Right forelimb (tissue), 1 donor: ENCODE results near the gene RAVER2.
A peak's percentile ranks its signal among the peaks of the same experiment; 100 is the strongest.
"Not testable (repeated sequence)": the region's sequence is repeated elsewhere in the genome, so short reads cannot be mapped to it uniquely, and the experiment has no call there.

Experiments used
- DNase-seq: peaks from one replicate; pipeline ENCODE4 v3.0.0-alpha.2; 2018

Gene RAVER2

GRCh38 chr1:64817364-64817763 lies 72.5 kb downstream of the RAVER2 start:
- DNase-seq = not testable (repeated sequence)

- DNase-seq = not testable (repeated sequence)
Measured at GRCh38 chr1:64820572-64820971, 75.7 kb downstream of the RAVER2 start.

DNA sequence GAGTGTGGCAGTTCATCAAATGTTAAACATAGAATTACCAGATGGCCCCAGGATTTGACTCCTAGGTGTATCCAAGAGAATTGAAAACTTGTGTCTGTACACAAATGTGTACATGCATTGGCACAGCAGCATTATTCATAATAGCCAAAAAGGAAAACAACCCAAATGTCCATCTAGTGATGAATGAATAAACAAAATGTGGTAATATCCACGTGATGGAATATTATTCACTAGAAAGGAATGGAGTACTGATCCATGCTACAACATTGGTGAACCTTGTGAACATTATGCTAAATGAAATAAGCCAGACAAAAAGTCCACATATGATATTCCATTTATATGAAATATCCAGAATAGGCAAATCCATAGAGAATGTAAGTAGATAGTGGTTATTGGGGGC lies 77.7 kb downstream of the RAVER2 start:
- DNase-seq = no peak

- DNase-seq = peak; percentile 79
Measured at GRCh38 chr1:64823691-64824476, 79.0 kb downstream of the RAVER2 start.

GRCh38 chr1:64826991-64827390 lies 82.1 kb downstream of the RAVER2 start:
- no peak for DNase-seq

GRCh38 chr1:64828829-64829228 lies 84.0 kb downstream of the RAVER2 start:
- no peak for DNase-seq

DNA sequence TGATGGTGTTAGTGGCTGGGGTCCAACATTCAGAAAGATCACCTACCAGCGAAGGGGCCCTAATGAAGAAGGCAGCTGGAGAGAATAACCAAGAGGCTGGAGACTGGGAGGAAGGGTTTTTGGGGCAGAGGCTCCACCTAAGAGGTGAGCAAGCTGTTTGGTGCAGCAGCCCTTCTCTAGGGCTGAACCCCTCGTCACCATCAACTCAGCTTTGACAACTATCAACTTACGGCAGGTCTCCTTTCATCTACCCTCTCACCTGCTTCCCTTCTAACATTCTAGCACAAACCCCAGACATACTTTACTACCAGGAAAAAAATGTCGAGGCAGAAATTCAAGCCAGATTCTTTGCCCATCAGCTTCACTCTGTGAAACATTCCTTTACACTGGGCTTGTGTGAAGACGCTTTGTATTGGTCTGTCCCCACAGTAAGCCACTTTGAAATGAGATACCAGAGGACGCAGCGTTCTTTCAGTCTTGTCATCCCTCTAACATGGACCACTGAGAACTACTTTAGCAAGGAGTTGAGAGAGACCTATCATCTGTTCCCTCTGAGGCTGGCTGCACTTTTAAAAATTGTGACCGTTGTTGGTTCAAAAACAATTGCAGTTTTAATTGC lies 84.6 kb downstream of the RAVER2 start:
- DNase-seq = no peak

- no peak for DNase-seq
Measured at GRCh38 chr1:64830030-64830651, 85.3 kb downstream of the RAVER2 start.

DNA sequence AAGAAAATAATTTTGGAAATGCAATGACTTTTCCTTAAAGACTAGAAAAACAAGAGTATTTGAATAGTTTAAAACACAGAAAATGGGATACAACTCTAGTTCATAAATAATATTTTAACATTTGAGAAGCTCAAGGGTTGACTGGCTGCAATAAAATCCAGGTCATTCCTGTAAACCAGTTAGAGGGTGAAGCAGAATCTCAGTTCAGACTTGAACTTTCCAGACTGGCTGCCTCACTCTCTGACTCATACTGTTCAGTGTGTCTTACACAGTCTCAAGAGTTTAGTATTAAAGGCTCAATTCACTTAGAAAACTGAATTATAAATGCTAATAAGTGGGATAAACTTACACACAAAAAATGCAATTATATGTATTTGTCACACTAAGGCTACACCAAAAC lies 89.9 kb downstream of the RAVER2 start:
- no peak for DNase-seq

- no peak for DNase-seq
Measured at GRCh38 chr1:64836802-64837201, 91.9 kb downstream of the RAVER2 start.

GRCh38 chr1:64838486-64838885 lies 93.6 kb downstream of the RAVER2 start:
- DNase-seq = no peak

DNA sequence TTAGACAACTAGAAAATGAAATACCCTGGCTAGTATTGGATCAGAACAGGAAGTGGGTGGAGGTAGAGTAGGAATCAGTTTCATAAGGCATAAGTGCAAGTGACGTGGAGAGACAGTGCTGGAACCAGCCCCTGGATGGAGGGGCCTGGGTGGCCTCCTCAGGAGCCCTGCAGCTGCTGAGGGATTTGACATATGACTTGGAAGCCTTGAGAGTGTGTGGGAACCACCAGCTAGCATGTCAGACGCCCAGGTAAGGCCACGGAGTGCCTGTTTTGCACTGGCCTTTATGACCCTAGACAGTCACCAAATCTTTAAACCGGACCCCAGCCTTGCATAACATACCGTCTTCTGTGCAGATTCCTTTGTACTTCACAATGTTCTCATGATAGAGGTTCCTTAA lies 94.4 kb downstream of the RAVER2 start:
- DNase-seq = no peak

GRCh38 chr1:64839732-64840405 lies 95.0 kb downstream of the RAVER2 start:
- no peak for DNase-seq

GRCh38 chr1:64841330-64842065 lies 96.6 kb downstream of the RAVER2 start:
- DNase-seq = no peak

DNA sequence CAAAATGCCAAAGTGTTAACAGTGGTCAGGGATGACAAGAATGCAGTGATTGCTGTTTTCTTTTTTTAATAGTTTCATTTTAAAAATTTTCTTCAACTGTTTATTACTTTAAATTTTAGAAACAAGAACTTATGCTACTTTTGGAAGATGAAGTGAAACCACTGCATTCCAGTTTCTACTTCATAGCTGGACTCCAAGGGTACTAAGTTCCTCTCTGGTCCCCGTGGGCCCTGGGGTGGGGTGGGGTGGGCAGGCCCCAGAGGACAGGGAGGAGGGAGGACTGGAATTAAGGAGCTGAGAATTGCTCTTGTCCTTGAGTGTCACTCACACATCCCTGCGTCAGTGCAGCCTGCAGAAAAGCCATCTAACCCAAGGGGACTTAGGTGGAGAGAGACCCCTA lies 97.3 kb downstream of the RAVER2 start:
- no peak for DNase-seq

DNA sequence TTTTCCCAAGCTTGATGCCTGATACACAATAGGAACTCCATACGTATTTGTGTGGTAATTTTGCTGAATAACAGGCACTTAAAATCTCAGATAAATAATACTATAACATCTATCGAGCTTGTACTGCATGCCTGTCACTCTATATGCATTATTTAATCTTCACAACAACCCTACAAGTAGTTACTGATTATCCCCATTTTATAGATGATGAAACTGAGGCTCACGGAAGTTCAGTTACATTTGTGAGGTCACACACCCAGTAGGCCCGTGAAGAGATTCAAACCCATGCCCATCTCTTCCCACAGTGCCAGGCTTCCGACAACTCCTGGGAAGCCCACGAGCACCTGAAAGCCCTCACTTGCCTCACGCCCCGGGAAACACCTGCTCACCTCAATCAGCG lies 98.8 kb downstream of the RAVER2 start:
- DNase-seq = no peak

DNA sequence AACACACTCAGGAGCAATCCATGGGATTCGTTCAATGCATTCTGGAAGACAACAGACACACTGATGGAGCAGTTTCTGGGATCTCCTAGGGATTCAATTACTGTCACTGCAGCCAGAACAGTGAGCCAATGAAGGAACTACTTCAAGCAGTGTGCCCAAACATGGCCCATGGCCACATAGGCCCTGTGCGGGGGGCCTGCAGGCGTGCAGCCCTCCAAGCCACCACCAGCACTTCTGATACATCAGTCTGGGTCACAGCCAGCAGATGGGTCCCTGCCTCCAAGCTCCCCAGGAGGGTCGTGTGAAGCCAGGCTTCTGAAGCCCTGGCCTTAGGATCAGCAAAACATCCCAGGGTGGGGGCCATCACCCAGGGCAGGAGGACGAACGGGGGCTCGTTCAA lies 99.3 kb downstream of the RAVER2 start:
- DNase-seq = no peak

- no peak for DNase-seq
Measured at GRCh38 chr1:64844609-64845008, 99.7 kb downstream of the RAVER2 start.

GRCh38 chr1:64845831-64846425 lies 101.1 kb downstream of the RAVER2 start:
- no peak for DNase-seq

GRCh38 chr1:64846573-64847430 lies 101.9 kb downstream of the RAVER2 start:
- DNase-seq = no peak

DNA sequence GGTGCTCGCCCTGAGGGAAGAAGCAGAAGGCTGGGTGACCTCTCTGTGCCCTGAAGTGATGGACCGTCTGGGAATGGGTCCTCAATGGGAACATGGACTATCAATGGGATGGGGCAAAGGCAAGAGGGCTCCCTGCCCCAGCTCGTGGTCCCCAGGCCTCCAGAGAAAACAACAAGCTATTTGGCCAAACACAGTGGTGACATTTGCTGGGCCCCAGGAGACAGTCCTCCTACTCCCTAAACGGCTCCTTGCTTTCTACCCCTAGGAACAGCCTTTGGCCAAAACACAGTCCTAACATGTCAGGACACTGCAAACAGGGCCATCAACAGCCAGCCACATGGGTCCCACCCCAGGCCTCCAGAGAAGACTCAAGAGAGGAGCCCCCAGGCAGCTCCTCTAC lies 102.8 kb downstream of the RAVER2 start:
- no peak for DNase-seq
